ENCODE results near the gene LIFR. TPM values are rescaled to one million over a fixed set of nuclear protein-coding genes. Genes with fewer than 3 reads are reported as not detected.
A peak's percentile ranks its signal among the peaks of the same experiment; 100 is the strongest.

LIFR gene
- total RNA-seq, 6 experiments from 2014 or later, result 4.7 to 7.1 (median 5.4) TPM

DNA sequence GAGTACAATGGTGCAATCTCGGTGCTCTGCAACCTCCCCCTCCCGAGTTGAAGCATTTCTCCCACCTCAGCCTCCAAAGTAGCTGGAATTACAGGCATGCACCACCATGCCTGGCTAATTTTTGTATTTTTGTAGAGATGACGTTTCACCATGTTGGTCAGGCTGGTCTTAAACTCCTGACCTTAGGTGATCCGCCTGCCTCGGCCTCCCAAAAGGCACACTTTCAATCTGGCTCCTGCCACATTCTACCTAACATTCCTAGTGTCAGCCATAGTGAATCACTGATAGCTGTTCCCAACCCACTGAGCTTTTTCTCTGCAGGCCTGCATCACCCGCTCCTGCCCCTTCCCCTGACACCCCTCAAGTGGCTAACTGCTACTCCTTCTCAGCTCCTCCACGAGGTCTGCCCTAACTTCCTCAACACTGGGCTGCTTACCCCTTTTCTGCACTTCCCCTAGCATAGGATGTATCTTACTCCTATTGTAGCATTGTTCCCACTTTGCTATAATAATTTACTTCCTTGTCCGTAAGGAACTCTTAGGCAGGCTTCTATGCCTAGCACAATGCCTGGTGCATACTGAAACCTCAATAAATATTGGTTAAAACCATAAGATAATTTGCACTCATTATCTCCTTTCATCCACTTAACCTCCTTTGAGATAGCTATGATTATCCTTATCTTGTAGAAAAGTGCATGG is 42.0 kb upstream of the LIFR start:
- H3K4me1 Mint-ChIP-seq (ENCODE audit: low read depth), result peaks cover 58% of the 10 kb centered on the region
- no peaks in the 10 kb centered on the region for H3K36me3 Mint-ChIP-seq (ENCODE audit: low read depth)
- H3K27ac Mint-ChIP-seq, result no peak overlapping the region
- no peak overlapping the region for H3K4me3 Mint-ChIP-seq
- H3K27me3 Mint-ChIP-seq (ENCODE audit: insufficient read depth), result peaks cover 7% of the 10 kb centered on the region
- no peaks in the 10 kb centered on the region for H3K9me3 Mint-ChIP-seq
- no peak for TF ChIP-seq CTCF (IDR thresholded peaks at IDR 0.05)
- no peak for DNase-seq

GRCh38 chr5:38596981-38597380 is 40.5 kb upstream of the LIFR start:
- peaks cover 47% of the 10 kb centered on the region for H3K4me1 Mint-ChIP-seq (ENCODE audit: low read depth)
- no peaks in the 10 kb centered on the region for H3K9me3 Mint-ChIP-seq
- H3K27ac Mint-ChIP-seq, result no peak overlapping the region
- no peak for TF ChIP-seq CTCF (IDR thresholded peaks at IDR 0.05)
- no peaks in the 10 kb centered on the region for H3K36me3 Mint-ChIP-seq (ENCODE audit: low read depth)
- H3K4me3 Mint-ChIP-seq, result no peak overlapping the region
- DNase-seq, result no peak
- H3K27me3 Mint-ChIP-seq (ENCODE audit: insufficient read depth), result peaks cover 14% of the 10 kb centered on the region

DNA sequence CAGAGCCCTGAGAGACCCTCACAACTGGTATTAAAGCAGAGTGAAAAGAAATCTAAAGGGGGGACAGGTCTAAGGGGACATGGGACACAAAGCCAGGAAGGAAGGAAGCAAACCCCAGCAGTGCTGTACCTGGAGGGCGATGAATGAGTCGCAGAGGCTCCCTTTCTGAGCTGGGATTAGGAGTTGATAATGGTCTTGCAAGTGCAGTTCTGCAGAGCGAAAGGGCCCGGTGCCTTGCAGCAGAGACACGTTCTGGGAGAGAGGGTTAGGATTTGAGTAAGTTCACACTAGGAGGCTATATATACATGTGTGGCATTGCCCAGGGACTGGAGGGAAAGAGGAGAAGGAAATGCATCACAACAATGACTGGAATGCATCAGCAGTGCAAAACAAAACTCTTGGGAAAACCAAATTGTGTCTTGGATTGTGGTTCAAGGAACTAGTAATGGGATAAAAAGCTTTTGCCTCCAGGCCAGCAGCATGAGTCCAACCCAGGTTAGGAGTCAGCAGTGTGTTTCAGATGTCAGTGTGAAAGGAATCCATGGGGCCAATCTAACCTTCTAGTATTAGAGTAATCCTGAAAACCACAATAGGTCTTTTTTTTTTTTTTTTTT is 38.8 kb upstream of the LIFR start:
- peak; percentile 76 for DNase-seq
- no peak for TF ChIP-seq CTCF (IDR thresholded peaks at IDR 0.05)
- no peaks in the 10 kb centered on the region for H3K9me3 Mint-ChIP-seq
- no peak overlapping the region; the same call in 1 of the 2 replicates for H3K27ac Mint-ChIP-seq
- H3K36me3 Mint-ChIP-seq (ENCODE audit: low read depth), result no peaks in the 10 kb centered on the region
- H3K27me3 Mint-ChIP-seq (ENCODE audit: insufficient read depth), result peaks cover 14% of the 10 kb centered on the region
- peaks cover 40% of the 10 kb centered on the region for H3K4me1 Mint-ChIP-seq (ENCODE audit: low read depth)
- no peak overlapping the region for H3K4me3 Mint-ChIP-seq

DNA sequence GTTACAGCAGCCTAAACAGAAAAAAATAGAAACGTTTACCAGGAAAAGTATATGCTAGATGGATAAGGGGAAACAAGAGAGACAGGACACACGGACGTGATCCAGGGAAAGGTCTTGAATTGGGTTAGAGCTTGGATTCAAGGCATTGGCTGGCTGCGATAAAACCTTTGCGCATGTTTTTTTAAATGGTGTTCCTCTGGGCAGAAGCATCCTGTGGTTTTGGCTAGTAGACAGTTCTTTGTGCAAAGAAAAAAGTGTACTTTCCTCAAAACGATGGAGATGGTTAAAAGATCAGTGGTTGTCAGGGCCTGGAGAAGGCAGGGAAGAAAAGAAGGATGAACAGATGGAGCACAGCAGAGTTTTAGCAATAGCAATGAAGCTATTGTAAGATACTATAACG is 37.5 kb upstream of the LIFR start:
- H3K4me3 Mint-ChIP-seq, result no peak overlapping the region
- no peak overlapping the region for H3K27ac Mint-ChIP-seq
- H3K27me3 Mint-ChIP-seq (ENCODE audit: insufficient read depth), result peaks cover 17% of the 10 kb centered on the region
- no peak for TF ChIP-seq CTCF (IDR thresholded peaks at IDR 0.05)
- H3K4me1 Mint-ChIP-seq (ENCODE audit: low read depth), result peaks cover 29% of the 10 kb centered on the region
- H3K36me3 Mint-ChIP-seq (ENCODE audit: low read depth), result no peaks in the 10 kb centered on the region
- no peaks in the 10 kb centered on the region for H3K9me3 Mint-ChIP-seq
- DNase-seq, result no peak

- DNase-seq, result no peak
- H3K36me3 Mint-ChIP-seq (ENCODE audit: low read depth), result no peaks in the 10 kb centered on the region
- H3K27ac Mint-ChIP-seq, result no peak overlapping the region
- TF ChIP-seq CTCF (IDR thresholded peaks at IDR 0.05), result no peak
- H3K27me3 Mint-ChIP-seq (ENCODE audit: insufficient read depth), result peaks cover 13% of the 10 kb centered on the region; the same call in 1 of the 2 replicates
- no peak overlapping the region for H3K4me3 Mint-ChIP-seq
- no peaks in the 10 kb centered on the region for H3K9me3 Mint-ChIP-seq
- peaks cover 21% of the 10 kb centered on the region for H3K4me1 Mint-ChIP-seq (ENCODE audit: low read depth)
Observed at GRCh38 chr5:38591523-38591849, 35.0 kb upstream of the LIFR start.
